Measurements from ENCODE around the gene MLXIP. TPM values are rescaled to one million over a fixed set of nuclear protein-coding genes. Genes with fewer than 3 reads are reported as not detected.
"Not testable (repeated sequence)": the region's sequence is repeated elsewhere in the genome, so short reads cannot be mapped to it uniquely, and the experiment has no call there.

Gene MLXIP
- total and polyA plus RNA-seq, 2 of the 13 experiments (the other 11 are each of a cell fraction or from before 2014, with no cell fraction given), result 5.3 to 6.7 TPM

DNA sequence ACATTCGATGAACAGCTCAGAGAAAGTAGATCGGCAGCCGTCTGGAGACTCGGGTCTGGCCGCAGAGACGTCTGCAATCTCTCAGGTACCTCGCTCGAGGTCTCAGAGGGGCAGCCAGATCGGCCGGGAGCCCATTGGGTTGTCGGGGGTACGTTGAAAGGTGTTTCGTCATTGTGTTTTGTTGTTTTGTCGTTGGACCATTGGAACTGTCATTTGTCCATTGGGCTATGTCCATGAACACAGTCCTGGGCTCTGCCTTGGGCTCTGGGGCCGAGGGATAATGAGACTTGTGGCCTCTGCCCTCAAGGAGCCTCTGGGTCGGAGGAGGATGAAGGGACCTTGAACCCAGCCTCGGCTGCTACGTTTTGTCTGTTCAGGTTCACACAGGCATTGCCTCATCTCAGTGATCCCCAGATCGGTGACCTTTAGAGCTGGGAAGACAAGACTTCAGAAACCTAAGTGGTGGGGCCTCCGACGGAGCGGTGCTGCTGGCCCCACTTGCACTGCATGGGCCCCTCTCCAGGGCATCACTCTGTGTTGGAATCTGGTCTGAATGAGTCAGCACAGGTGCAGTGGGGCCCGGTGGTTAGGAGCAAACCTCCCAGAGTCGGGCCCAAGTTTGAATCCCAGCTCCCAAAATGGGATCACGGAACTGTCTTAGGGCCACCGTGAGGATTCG lies 23.6 kb upstream of the MLXIP start:
- in situ Hi-C loops (cut with HindIII; ENCODE audit: extremely low pct_ligation_motif_present, low pct_unique_long_range_greater_than_20kb) (loop anchor here (5.0 to 10.0 kb wide), 2 partner anchors 67 to 130 kb away; partner anchors contain the start of gene LRRC43), intact Hi-C loops (cut with micrococcal nuclease; ENCODE audit: unreplicated experiment) (loop anchor here (1.0 to 2.0 kb wide), 2 partner anchors 68 to 136 kb away; no protein-coding TSS in a partner anchor)
- WGBS (ENCODE audit: low lambda C conversion rate), result 91% methylated on average over 19 of the region's 27 CpGs
- Histone ChIP-seq H3K27me3 (ENCODE audit: control insufficient read depth in 1 of 2, insufficient read depth in 2 of 2, low read length in 2 of 2) (no peaks in the 10 kb centered on the region), H3K4me3 (replicated peaks in 1 of 3; ENCODE audit: insufficient read depth in 1 of 3, low read depth in 2 of 3, low read length in 3 of 3) (no peak overlapping the region), H3K9ac (ENCODE audit: insufficient read depth, low read depth, low read length) (no peak overlapping the region), H3K36me3 (replicated peaks in 1 of 2; ENCODE audit: control insufficient read depth in 1 of 2, insufficient read depth in 2 of 2, low read length in 2 of 2) (peaks cover 9 to 30% of the 10 kb centered on the region in 2 experiments; a peak in 4 of 5 replicates), H2AFZ (ENCODE audit: low read length) (no peak overlapping the region), H3K9me3 (ENCODE audit: low read length) (no peaks in the 10 kb centered on the region), H3K4me1 (ENCODE audit: insufficient read depth, low read length) (peaks cover 21% of the 10 kb centered on the region), H3K27ac (ENCODE audit: extremely low read length, insufficient read depth, low read length) (no peak overlapping the region), H3K4me2 (ENCODE audit: low read depth, low read length) (no peak overlapping the region), H3K79me2 (ENCODE audit: insufficient read depth, low read length) (no peaks in the 10 kb centered on the region), H4K20me1 (ENCODE audit: insufficient read depth, low read length) (no peaks in the 10 kb centered on the region)
- TF ChIP-seq SIX4 (CRISPR knock-in tag; IDR thresholded peaks at IDR 0.05) (no peak), SNAPC2 (CRISPR knock-in tag; IDR thresholded peaks at IDR 0.05) (0 out of 2 replicates have a peak, but pooled peaks have one; percentile 4), ZNF891 (CRISPR knock-in tag; IDR thresholded peaks at IDR 0.05) (peak; percentile 46; the same call in 1 of the 2 replicates), RBM39 (IDR thresholded peaks at IDR 0.05; ENCODE audit: low read depth, low read length, poor library complexity, severe bottlenecking) (peak; percentile 11), NRL (CRISPR knock-in tag; IDR thresholded peaks at IDR 0.05; ENCODE audit: borderline replicate concordance) (peak; percentile 12; the same call in 1 of the 2 replicates)
- no TSS peak for BruUV-seq (replicated peaks)
- no peak for FAIRE-seq
- POLR2A ChIA-PET, result interaction anchor here (1.5 kb wide), 1 partner anchor 8 kb away, joined by 4 read pairs; no protein-coding TSS in a partner anchor
- no peak for ATAC-seq
- CTCF ChIA-PET (ENCODE audit: low intra/inter-chr PET ratio, low total read pairs), result interaction anchor here (0.9 to 3.6 kb wide), 4 partner anchors 68 to 136 kb away, joined by 3 to 48 read pairs (median 10); no protein-coding TSS in a partner anchor
- no peak for DNase-seq (ENCODE audit: low spot score)

DNA sequence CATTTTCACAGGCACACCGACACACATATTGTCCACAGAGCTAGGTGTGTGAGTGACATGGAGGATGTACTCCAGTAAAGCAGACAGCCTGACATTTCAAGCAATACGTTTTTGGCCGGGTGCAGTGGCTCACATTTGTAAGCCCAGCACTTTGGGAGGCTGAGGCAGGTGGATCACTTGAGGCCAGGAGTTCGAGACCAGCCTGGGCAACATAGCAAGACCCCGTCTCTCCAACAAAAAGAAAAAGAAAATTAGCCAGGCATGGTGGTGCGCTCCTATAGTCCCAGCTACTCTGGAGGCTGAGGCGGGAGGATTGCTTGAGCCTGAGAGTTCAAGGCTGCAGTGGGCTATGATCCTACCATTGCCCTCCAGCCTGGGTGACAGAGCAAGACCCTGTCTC lies 22.1 kb upstream of the MLXIP start:
- POLR2A ChIA-PET; H3K27ac ChIP-seq (ENCODE audit: extremely low read length, insufficient read depth, low read length); H3K9me3 ChIP-seq (ENCODE audit: low read length); H3K79me2 ChIP-seq (ENCODE audit: insufficient read depth, low read length); ATAC-seq; H4K20me1 ChIP-seq (ENCODE audit: insufficient read depth, low read length); FAIRE-seq; H3K27me3 ChIP-seq (ENCODE audit: control insufficient read depth in 1 of 2, insufficient read depth in 2 of 2, low read length in 2 of 2); H3K4me2 ChIP-seq (ENCODE audit: low read depth, low read length); H2AFZ ChIP-seq (ENCODE audit: low read length); H3K4me3 ChIP-seq (replicated peaks in 1 of 3; ENCODE audit: insufficient read depth in 1 of 3, low read depth in 2 of 3, low read length in 3 of 3); BruUV-seq (replicated peaks); intact Hi-C loops (cut with micrococcal nuclease; ENCODE audit: unreplicated experiment); H3K9ac ChIP-seq (ENCODE audit: insufficient read depth, low read depth, low read length); DNase-seq (ENCODE audit: low spot score): not testable (repeated sequence)
- CTCF ChIA-PET (ENCODE audit: low intra/inter-chr PET ratio, low total read pairs), result interaction anchor here (3.6 kb wide), 1 partner anchor 66 kb away, joined by 48 read pairs; no protein-coding TSS in a partner anchor
- WGBS (ENCODE audit: low lambda C conversion rate), result 92% methylated on average over 7 of the region's 7 CpGs
- Histone ChIP-seq H3K36me3 (replicated peaks in 1 of 2; ENCODE audit: control insufficient read depth in 1 of 2, insufficient read depth in 2 of 2, low read length in 2 of 2) (peaks cover 11 to 30% of the 10 kb centered on the region in 2 experiments; a peak in 4 of 5 replicates), H3K4me1 (ENCODE audit: insufficient read depth, low read length) (peaks cover 14% of the 10 kb centered on the region)
- in situ Hi-C loops (cut with HindIII; ENCODE audit: extremely low pct_ligation_motif_present, low pct_unique_long_range_greater_than_20kb), result loop anchor here (5.0 to 10.0 kb wide), 2 partner anchors 66 to 128 kb away; partner anchors contain the start of gene LRRC43
